ENCODE data around the gene CC2D1A. TPM values are rescaled to one million over a fixed set of nuclear protein-coding genes. Genes with fewer than 3 reads are reported as not detected.

The CC2D1A gene
- total RNA-seq, 4 donors from 2014 or later, result 113 to 294 (median 177) TPM

- TF ChIP-seq EP300 (IDR thresholded peaks at IDR 0.05; ENCODE audit: low read depth) (no peak), CTCF (IDR thresholded peaks at IDR 0.05) (no peak), POLR2A (IDR thresholded peaks at IDR 0.05) (no peak), POLR2AphosphoS5 (IDR thresholded peaks at IDR 0.05) (no peak)
- Histone ChIP-seq H3K27me3 (no peaks in the 10 kb centered on the region), H3K4me1 (peaks cover 3 to 16% (median 13%) of the 10 kb centered on the region in 4 donors), H3K9me3 (no peaks in the 10 kb centered on the region), H3K36me3 (peaks cover 0 to 29% (median 10%) of the 10 kb centered on the region in 4 donors), H3K27ac (no peak overlapping the region), H3K4me3 (no peak overlapping the region)
- WGBS, 2 donors (ENCODE audit: low coverage in 1 of 2), result 93% methylated on average over 34 of the region's 42 CpGs; no CpG with 5 or more reads in 1 of the 2 donors
- in situ Hi-C loops (cut with MboI; ENCODE audit: low pct_ligation_motif_present in 1 of 4, low pct_unique_long_range_greater_than_20kb in 1 of 4, low sequenced_read_pairs in 3 of 4) (no loop called here), intact Hi-C loops (cut with DNase I; ENCODE audit: low total_unique reads) (no loop called here)
- DNase-seq, result no peak
Observed at GRCh38 chr19:13955662-13956364, 49.8 kb downstream of the CC2D1A start.

GRCh38 chr19:13956365-13956744 is 50.4 kb downstream of the CC2D1A start:
- no peak overlapping the region for H3K27ac ChIP-seq
- intact Hi-C loops (cut with DNase I; ENCODE audit: low total_unique reads), result no loop called here
- no peaks in the 10 kb centered on the region for H3K9me3 ChIP-seq
- H3K4me1 ChIP-seq, result peaks cover 3 to 16% (median 13%) of the 10 kb centered on the region in 4 donors
- H3K36me3 ChIP-seq, result peaks cover 0 to 29% (median 10%) of the 10 kb centered on the region in 4 donors
- in situ Hi-C loops (cut with MboI; ENCODE audit: low pct_ligation_motif_present in 1 of 4, low pct_unique_long_range_greater_than_20kb in 1 of 4, low sequenced_read_pairs in 3 of 4), result no loop called here
- WGBS, 2 donors (ENCODE audit: low coverage in 1 of 2), result 94% methylated on average over 16 of the region's 16 CpGs; no CpG with 5 or more reads in 1 of the 2 donors
- H3K4me3 ChIP-seq, result no peak overlapping the region
- TF ChIP-seq CTCF (IDR thresholded peaks at IDR 0.05), result no peak
- no peak for TF ChIP-seq POLR2AphosphoS5 (IDR thresholded peaks at IDR 0.05)
- no peak for TF ChIP-seq EP300 (IDR thresholded peaks at IDR 0.05; ENCODE audit: low read depth)
- no peak for TF ChIP-seq POLR2A (IDR thresholded peaks at IDR 0.05)
- DNase-seq, result no peak
- H3K27me3 ChIP-seq, result no peaks in the 10 kb centered on the region

- no peak for DNase-seq
- intact Hi-C loops (cut with DNase I; ENCODE audit: low total_unique reads) (no loop called here), in situ Hi-C loops (cut with MboI; ENCODE audit: low pct_ligation_motif_present in 1 of 4, low pct_unique_long_range_greater_than_20kb in 1 of 4, low sequenced_read_pairs in 3 of 4) (no loop called here)
- no peak overlapping the region for H3K27ac ChIP-seq
- TF ChIP-seq POLR2A (IDR thresholded peaks at IDR 0.05) (no peak), CTCF (IDR thresholded peaks at IDR 0.05) (no peak), EP300 (IDR thresholded peaks at IDR 0.05; ENCODE audit: low read depth) (no peak), POLR2AphosphoS5 (IDR thresholded peaks at IDR 0.05) (no peak)
- peaks cover 0 to 29% (median 10%) of the 10 kb centered on the region in 4 donors for H3K36me3 ChIP-seq
- H3K9me3 ChIP-seq, result no peaks in the 10 kb centered on the region
- no peak overlapping the region for H3K4me3 ChIP-seq
- no peaks in the 10 kb centered on the region for H3K27me3 ChIP-seq
- WGBS, 2 donors (ENCODE audit: low coverage in 1 of 2), result 64 to 80% methylated on average over 3 to 8 of the region's 8 CpGs
- peaks cover 3 to 13% (median 11%) of the 10 kb centered on the region in 4 donors for H3K4me1 ChIP-seq
Observed at GRCh38 chr19:13957051-13957450, 51.0 kb downstream of the CC2D1A start.

- no peak for DNase-seq
- in situ Hi-C loops (cut with MboI; ENCODE audit: low pct_ligation_motif_present in 1 of 4, low pct_unique_long_range_greater_than_20kb in 1 of 4, low sequenced_read_pairs in 3 of 4), result no loop called here
- intact Hi-C loops (cut with DNase I; ENCODE audit: low total_unique reads), result no loop called here
- Histone ChIP-seq H3K4me3 (no peak overlapping the region), H3K27ac (no peak overlapping the region), H3K36me3 (peaks cover 0 to 29% (median 10%) of the 10 kb centered on the region in 4 donors), H3K4me1 (peaks cover 3 to 12% (median 8%) of the 10 kb centered on the region in 4 donors), H3K9me3 (no peaks in the 10 kb centered on the region), H3K27me3 (no peaks in the 10 kb centered on the region)
- no peak for TF ChIP-seq CTCF (IDR thresholded peaks at IDR 0.05)
- TF ChIP-seq EP300 (IDR thresholded peaks at IDR 0.05; ENCODE audit: low read depth), result no peak
- TF ChIP-seq POLR2A (IDR thresholded peaks at IDR 0.05), result no peak
- no peak for TF ChIP-seq POLR2AphosphoS5 (IDR thresholded peaks at IDR 0.05)
- 82% methylated on average over 11 of the region's 12 CpGs; no CpG with 5 or more reads in 1 of the 2 donors for WGBS, 2 donors (ENCODE audit: low coverage in 1 of 2)
Observed at GRCh38 chr19:13958043-13958442, 52.0 kb downstream of the CC2D1A start.
